PC-9 (cell line): Measurements from ENCODE around the gene PNLIPRP2.

ENCODE experiments used
- EZH2 ChIP-seq: fragments of 200-600 bp; sonication (generic); IDR thresholded peaks from 2 replicates; pipeline ENCODE4 v1.8.0; 2017; ENCODE audit warnings: antibody characterized with exemption, low read depth
- TF ChIP-seq, protein P1 (sequence below): fragments of 200-600 bp; sonication (generic); conservative IDR thresholded peaks from 2 replicates; pipeline ENCODE4 v1.6.1; 2017; ENCODE audit warnings: mixed run types, antibody characterized with exemption, mild to moderate bottlenecking, moderate library complexity

DNA sequence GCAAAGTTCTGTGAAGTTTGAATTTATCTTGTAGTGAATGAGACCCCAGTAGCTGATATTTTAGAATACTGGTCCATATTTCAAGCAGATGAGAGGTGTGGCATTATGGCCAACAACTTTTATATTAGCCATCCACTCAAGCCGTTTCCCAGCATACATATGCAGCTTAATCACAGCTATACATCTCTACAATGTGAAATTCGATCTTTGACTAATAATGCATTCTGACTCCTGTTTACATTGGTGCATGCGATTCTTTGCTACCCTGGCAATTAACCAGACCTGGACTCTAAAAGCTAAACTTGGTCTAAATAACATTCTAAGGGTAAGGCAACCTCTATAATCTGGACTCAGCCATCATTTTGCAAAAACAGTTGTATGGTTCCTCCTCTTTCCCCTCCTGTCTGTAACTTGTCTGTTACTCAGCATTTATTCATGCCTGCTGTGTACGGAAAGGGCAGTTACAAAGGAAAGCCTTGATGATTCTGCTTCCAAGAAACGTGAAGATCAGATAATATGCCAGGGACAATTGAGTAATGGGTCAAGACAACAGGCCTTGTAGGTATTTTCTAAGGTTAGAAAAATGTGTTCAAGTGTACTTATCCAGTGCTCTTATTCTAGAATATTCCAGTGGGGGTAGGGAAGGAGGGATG, 50.6 kb downstream of the PNLIPRP2 start:
- TF ChIP-seq, protein P1, sequence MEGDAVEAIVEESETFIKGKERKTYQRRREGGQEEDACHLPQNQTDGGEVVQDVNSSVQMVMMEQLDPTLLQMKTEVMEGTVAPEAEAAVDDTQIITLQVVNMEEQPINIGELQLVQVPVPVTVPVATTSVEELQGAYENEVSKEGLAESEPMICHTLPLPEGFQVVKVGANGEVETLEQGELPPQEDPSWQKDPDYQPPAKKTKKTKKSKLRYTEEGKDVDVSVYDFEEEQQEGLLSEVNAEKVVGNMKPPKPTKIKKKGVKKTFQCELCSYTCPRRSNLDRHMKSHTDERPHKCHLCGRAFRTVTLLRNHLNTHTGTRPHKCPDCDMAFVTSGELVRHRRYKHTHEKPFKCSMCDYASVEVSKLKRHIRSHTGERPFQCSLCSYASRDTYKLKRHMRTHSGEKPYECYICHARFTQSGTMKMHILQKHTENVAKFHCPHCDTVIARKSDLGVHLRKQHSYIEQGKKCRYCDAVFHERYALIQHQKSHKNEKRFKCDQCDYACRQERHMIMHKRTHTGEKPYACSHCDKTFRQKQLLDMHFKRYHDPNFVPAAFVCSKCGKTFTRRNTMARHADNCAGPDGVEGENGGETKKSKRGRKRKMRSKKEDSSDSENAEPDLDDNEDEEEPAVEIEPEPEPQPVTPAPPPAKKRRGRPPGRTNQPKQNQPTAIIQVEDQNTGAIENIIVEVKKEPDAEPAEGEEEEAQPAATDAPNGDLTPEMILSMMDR, result no peak
- TF ChIP-seq EZH2, result no peak
